NCI-H510A treated with DMSO at 0.1 percent for 48 hours (cell line): ENCODE measurements around the gene BATF3.
A peak's percentile ranks its signal among the peaks of the same experiment; 100 is the strongest.

Experiments used
- DNase-seq: peaks from one replicate; lab custom pipeline; 2025; lab: John Stamatoyannopoulos, UW

Gene BATF3

DNA sequence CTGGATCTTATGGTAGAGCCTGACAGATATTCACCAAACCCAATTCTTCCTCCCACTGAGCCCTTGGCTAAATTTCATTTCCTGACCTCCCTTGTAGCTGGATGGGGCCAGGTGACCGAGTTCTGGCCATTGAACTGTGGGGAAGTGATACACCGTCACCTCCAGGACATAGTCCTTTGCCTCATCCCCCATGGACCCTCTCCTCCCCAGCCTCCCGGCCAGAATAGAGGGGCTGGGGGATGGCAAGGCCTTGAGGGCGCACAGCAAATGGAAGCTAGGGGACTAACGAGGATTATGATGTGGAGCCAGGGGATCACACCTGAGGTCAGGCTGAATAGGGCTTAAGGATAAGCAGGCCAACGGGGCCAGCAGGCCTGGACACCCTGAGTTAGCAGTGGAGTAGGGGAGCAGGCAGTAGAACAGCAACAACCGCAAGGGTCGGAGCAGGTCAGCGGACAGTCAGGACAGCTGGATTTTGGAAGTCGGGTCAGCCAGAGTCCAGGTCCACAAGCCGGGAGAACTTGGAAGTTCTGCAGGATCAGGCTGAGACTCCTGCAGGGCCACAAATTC, 15.0 kb downstream of the BATF3 start:
- no peak for DNase-seq

DNA sequence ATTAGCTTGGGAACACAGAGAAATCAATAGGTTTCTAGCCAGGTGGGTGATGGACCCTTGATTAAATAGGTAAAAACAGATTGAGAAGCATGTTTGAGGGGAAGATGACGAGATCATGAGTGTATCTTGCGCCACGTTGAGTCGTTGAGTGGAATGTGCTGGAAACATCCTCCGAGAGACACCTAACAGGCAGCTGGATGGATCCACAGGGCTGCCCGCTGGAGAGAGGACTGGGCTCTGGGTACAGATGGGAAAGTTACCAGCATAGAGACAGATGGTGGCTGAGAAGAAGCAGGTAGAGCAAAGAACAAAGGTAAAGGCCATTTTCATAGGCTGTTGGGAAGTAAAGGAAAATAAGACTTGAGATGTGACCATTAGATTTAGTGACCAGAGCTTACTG, 15.6 kb downstream of the BATF3 start:
- DNase-seq = no peak

DNA sequence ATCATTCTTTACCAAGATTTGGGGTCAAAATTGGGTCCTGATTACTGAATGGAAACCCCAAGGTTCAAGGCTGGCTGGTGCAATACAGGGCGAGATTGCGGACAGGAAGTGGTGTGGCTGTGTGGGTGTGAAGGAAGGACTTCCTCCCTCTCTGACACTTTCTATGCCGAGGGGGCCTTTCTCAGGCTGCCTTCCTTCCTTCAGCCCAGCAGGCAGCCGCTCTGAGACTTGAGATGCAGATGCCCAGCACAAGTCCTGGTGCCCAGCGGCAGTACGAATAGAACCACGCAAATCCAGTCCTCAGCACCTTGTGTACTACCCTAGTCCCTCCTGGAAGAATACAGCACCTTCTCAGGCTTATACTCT, 16.3 kb downstream of the BATF3 start:
- DNase-seq = no peak

GRCh38 chr1:212680680-212681389, 18.8 kb downstream of the BATF3 start:
- no peak for DNase-seq

DNA sequence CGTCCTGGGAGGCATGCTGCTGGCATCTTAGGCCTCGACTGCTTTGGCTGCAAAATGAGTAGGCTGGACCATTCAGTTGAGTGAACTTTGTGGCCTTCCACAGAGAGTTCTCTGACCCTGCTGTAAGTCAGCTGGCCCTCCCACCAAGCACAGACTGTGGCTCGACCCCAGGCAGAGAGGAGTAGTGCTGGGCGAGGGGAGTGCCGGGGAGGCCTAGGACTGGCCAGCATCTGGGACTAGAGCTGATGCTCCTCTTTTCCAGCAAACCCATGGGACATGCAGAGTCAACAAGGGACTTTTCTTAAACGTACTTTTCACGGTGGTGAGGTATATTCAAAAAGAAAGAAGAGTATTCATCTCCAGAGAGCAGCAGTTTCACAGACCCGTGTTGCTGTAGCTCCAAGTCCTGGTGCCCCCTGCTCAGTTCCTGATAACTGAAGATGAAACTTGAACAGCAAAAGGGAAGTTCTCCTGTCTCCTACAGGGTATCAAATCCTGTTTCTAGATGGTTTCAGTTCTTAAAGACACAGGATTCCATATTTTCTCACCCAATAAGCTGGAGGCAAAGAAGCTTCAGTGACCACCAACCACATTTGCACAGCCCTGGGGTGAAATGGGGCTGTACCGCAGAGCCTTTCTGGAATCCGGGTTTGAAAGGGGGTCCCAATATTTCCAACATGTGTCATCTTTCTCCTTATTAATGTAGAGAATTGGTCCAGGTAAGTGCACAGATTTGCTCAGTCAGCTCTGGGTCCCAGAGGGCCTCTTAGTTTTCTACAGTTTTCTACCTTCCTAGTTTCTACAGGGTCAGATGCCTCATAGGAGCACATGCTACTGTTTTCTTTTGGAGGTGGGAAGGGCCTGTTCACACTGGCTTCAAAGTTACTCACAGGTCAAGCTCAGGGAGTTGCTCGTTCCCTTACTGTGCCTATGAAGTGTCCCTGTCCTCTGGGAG, 20.9 kb downstream of the BATF3 start:
- DNase-seq = no peak

DNA sequence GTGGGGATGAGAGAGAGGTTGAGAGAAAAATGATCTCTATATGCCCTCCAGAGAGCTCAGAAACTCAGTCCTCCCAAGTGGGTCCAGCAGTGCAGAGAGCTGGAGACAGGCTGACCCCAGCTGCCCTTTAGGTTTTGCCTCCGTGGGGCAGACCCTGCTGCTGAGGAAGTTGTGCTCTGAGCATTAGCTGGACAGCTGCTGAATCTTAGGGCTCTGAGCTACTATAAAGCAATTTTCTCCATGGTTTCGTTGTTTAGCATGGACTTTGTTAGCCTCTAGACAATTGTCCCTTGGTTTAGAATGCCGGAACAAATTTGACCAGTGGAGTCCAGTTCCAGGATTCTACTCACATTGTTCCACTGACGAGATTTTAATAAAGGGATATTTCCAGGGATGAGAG, 22.1 kb downstream of the BATF3 start:
- DNase-seq = no peak

GRCh38 chr1:212677136-212677535, 22.5 kb downstream of the BATF3 start:
- DNase-seq = no peak

- DNase-seq = no peak
Observed at GRCh38 chr1:212675675-212676074, 24.0 kb downstream of the BATF3 start.

DNA sequence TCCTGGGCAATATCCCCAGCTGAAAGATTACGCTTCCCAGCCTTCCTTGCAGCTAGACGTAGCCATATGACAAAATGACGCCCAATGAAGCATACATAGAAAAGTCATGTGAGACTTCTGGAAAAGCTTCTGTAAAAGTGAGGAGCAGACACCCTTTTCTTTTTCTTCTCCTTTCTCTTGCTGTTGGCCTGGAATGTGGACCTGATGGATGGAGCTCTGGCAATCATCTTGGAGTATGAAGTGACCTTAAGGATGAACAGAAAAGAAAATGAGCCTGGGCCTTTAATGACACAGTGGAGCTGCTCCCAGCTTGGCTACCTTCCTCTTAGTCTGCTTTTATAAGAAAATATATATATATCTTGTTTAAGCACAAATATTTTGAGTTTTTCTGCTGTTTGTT, 24.8 kb downstream of the BATF3 start:
- DNase-seq = no peak

DNA sequence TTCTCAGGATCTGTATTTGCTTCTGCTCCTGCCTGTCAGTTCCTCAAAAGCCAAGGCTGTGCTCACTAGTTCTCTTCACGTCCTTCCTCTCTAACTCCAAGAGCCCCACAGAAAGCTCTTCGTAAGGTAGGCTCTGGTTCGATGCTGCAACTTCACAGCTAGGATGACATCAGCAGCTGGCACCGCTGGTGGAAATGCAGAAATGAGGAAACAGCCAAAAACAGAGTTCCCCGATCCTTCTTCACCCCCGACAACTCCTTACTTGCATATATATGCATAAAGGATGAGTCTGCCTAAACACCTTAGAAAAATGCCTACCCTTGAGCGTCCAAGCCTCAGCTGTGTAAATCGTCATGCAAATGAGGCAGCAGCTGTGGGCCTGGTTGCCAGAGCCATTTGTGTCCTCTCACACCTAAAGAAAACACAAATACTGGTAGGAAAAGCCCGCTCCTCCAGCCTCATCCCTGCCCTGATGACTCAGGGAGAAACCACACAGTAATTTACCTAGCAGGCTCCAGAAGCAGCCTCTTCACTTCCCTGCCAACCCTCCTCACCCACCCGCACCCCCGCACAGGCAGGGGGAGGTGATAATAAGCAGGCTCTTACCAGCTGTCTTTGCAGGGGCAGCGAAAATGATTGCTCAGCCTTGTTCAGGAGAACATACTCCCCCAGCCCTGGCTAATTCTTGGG, 28.2 kb downstream of the BATF3 start:
- DNase-seq = peak; percentile 77

DNA sequence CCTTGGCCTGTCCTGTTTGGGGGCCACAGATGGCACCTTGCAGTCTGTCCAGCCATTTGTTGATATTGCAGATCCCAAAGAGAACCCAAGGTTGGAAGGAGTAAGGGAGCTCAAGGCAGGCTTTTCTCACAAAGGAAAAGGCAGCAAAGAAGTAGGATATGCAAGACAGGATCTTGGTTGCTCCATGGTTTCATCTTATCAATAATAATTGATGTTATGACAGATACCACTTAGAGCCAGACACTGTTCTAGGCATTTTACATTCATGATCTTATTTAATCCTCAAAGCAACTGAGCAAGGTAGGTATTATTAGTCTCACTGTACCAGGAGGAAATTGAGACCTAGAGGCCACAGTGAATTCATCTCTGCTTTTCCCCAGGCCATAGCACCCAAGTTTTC, 28.8 kb downstream of the BATF3 start:
- no peak for DNase-seq

DNA sequence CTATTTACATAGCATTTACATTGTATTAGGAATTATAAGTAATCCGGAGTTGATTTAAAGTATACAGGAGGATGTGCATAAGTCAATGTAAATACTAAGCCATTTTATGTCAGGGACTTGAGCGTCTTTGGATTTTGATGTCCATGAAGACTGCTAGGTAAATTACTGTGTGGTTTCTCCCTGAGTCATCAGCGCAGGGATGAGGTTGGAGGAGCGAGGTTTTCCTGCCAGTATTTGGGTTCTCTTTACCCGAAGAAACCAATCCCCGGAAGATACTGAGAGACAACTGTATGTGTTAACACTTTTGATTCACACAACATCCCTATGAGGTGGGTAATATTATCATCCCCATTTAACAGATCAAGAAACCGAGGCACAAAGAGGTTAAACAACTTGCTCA, 29.3 kb downstream of the BATF3 start:
- DNase-seq = no peak

- DNase-seq = no peak
Observed at GRCh38 chr1:212669600-212669999, 30.0 kb downstream of the BATF3 start.

DNA sequence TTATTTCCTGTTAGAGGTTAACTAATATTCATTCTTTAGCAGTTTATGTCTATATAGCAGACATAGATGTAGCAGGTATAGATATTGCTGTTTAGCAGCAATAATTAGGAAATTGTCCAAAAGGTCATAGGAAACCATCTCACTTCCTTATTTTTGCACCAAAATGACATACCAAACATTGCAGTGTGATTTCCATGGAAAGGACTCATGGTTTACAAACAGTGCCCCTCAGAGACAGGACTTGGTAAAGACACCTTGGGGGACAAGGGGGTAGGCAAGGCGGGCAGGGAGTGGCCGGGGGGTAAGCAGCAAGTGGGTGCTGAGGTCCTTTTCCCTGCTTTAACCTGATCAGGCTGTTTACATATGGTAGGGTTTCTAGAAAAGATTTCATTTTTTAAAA, 30.5 kb downstream of the BATF3 start:
- DNase-seq = no peak

DNA sequence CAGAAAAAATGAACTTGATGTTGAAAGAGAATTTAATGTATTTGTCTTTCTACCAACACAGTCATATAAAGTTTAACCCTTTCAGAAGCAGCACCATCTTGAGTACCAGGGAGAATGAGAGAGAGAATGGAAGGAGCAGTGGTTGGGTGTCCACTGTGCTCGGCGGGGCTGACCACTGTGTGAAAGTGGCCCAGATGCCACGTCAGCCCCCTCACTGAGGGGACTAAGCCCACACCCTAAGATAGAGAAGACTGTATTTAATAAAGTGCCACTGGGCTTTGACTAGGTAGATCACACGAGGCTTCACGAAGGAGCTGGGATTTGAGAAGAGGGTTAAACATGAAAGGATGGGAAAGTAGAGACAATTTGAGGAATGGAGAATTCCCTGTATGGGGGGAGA, 31.2 kb downstream of the BATF3 start:
- no peak for DNase-seq

DNA sequence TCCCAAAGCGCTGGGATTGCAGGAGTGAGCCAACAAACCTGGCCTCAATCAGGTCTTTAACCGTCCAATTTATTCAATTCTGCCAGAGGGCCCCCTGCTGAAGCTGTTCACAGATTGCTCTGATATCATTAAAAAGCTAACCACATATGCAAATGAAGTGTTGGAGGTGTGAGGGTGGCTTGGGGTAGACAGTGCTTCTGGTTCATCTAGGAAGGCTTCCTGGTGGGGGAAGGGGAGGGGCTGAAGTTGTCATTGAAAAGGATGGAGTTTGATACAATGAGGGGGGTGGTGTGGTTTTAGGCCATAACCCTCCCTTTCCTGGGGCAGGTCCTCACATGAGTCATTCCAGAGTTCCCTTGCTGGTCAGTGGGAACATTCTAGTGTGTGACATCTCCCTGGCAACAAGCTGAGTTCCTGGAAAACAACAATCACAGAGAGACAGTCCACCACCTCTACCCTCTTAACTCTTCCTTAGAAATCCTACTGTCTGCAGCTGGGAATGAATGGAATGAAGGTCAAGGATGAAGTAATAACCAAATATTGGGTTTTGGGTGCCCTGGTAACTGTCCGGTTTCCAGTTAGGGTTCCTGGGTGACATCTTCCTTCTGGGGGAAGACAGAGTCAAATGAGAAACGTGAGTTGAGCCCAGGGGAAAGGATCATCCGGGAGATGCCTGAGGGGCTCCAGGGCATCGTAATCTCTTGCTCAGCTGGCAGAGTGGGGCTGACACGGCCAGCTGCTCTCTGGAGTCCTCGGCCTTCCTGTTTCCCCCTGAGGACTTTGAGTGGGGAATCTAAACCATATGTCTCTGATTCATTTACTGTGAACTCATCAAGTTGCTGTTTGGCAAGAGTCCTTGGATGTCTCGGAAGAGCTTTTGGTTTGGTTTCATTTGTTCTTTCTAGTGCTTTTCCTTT, 32.2 kb downstream of the BATF3 start:
- no peak for DNase-seq

- no peak for DNase-seq
Observed at GRCh38 chr1:212666116-212666775, 33.4 kb downstream of the BATF3 start.

- DNase-seq = peak; percentile 70
Observed at GRCh38 chr1:212665241-212666115, 34.2 kb downstream of the BATF3 start.

DNA sequence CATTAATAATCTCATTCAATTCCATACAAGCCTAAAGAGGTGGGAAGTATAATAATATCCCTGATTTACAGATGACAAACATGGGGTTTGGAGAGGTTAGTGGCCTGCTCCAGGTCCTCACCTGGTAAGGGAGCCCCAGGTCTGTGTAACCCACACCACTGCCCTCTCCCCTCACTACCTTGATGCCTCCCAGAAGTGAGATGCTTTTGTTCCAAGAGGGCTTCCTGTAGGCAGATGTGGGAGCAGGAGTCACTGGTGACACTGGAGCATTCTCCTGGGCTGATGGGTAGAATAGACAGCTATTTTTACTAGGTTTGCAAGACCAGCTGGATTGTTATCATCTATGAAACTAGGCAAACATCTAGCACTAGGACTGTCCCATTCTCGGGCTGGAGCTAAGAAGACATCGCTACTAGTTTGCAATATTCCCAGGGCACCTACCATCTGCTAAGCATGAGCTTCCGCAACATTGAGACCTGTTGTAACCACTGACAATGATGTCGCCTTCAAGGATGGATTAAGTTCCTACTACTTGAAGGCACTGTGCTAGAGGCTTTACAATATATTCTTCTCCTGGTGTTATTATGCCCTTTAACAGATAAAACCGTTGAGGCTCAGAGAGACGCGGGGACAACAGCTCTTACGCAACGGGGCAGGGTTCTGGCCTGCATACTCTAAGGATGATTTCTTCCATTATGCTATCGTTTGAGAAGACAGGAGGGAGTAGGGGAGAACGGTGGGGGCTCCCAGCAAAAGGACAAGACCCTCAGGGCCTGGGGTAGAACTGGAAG, 35.0 kb downstream of the BATF3 start:
- DNase-seq = no peak
